ENCODE data around the gene ADIPOR2.

Gene ADIPOR2

GRCh38 chr12:1737652-1738286 lies 46.9 kb downstream of the ADIPOR2 start:
- DNase-seq: no peak

- no peak for DNase-seq
These were observed 47.6 kb downstream of the ADIPOR2 start for GRCh38 chr12:1738446-1738845.

DNA sequence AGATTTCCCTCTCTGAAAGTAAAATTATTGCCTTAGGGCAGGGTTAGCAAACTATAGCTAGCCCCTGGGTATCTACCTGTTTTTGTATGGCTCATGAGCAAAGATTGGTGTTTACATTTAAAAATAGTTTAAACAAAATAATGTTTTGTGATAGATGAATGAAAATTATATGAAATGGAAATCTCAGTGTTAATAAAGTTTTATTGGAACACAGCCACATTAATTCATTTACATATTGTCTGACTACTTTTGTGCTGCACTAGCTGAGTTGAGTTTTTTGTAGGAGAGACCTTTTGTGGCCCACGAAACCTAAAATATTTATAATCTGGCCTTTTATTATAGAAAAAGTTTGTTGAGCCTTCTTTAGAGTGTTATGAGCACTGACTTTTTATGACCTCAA lies 48.5 kb downstream of the ADIPOR2 start:
- no peak for DNase-seq

DNA sequence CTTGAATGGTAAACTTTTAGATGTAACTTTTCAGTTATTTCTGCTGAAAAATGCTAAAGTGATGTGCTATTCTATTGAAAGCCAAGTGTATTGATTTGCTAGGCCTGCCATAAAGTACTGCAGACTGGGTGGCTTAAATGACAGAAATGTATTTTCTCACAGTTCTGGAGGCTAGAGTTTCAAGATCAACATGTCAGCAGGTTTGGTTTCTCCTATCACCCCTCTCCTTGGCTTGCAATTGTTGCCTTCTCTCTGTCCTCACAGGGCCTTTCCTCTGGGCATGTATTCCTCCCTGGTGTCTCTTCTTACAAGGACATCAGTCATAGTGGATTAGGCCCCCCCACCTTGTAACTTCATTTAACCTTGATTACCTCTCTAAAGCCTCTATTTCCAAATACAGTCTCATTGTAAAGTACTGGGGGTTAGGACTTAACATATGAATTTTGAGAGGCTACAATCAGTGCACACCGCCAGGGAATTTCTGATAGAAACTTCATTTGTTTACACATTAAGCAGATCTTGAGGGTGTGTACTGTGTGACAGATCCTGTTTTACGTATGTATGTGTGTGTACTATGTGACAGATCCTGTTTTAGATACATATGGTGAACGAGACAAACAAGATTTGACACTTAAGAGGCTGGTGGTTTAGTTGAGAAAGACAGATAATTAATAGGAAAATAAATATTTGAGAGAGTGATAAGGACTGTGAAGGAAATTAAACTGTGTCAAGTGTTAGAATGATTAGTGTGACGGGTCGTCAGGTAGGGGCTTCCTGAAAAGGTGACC lies 49.5 kb downstream of the ADIPOR2 start:
- no peak for DNase-seq

DNA sequence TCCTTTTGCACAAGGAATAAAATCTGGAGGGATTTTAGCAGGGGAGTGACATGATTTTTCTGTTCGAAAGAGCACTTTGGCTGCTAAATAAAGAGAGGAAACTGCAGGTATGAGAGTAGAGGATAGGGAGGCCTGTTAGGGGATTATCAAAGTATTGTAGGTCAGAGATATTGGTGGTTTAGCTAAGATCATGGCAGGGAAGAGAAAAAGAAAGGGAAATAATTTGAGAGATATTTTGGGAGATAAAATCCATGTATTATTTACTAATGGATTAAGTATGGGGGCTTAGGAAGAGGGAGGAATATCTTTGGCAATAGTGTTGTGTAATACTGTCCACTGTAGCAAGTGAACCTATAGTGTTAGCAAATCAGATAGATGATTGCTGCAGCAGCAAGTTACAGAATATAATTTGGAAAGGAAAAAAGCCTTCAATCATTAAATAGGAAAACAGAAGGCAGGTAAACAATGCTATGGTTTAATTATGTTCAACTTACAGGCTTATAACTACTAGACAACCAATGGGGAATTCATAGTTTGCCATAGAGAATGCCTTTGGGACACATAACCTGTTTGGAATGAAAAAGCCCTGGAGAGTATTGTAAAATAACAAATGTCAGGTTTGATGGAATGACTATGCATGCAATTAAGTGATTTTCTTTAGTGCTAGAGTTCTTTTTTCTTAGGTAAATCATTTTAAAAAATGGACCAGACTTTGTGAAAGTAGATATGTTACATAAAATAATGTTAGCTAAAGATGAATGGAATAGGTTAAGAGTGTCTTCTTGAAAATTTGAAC lies 50.5 kb downstream of the ADIPOR2 start:
- DNase-seq: no peak

GRCh38 chr12:1744932-1745331 lies 54.1 kb downstream of the ADIPOR2 start:
- DNase-seq: no peak

- no peak for DNase-seq
These were observed 56.7 kb downstream of the ADIPOR2 start for GRCh38 chr12:1747609-1748008.

- no peak for DNase-seq
These were observed 58.1 kb downstream of the ADIPOR2 start for GRCh38 chr12:1749019-1749418.

DNA sequence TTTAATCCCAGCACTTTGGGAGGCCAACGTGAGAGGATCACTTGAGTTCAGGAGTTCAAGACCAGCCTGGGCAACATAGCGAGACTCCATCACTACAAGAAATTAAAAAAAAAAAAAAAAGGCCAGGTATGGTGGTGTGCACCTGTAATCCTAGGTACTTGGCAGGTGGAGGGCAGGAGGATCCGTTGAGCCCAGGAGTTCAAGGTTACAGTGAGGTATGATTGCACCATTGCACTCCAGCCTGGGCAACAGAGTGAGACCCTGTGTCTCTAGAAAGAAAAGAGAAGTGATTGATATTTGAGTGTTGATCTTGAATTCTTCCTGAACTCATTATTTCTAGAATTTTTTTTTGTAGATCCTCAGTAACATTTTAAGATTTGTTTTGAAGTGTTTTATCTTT lies 59.4 kb downstream of the ADIPOR2 start:
- no peak for DNase-seq

- DNase-seq: no peak
These were observed 67.5 kb downstream of the ADIPOR2 start for GRCh38 chr12:1758376-1758775.

DNA sequence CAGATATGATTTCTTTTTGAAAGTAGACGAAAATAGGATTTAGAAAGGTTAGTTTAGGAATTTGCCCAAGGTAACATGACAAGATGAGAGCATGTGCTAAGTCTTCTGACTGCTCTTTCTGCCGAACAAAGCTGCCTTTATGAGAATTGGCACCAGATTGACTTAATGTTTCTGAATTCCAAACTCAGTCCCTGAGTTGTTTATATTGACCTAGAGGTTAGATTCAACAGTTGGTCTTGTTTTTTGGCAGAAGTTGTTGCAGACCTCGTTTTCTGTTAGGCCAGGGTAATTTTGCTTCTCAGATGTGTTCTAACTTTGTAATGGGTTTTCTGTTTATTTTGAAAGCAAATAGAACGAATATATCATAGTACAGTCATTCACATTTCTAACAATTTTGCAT lies 68.0 kb downstream of the ADIPOR2 start:
- DNase-seq: no peak

DNA sequence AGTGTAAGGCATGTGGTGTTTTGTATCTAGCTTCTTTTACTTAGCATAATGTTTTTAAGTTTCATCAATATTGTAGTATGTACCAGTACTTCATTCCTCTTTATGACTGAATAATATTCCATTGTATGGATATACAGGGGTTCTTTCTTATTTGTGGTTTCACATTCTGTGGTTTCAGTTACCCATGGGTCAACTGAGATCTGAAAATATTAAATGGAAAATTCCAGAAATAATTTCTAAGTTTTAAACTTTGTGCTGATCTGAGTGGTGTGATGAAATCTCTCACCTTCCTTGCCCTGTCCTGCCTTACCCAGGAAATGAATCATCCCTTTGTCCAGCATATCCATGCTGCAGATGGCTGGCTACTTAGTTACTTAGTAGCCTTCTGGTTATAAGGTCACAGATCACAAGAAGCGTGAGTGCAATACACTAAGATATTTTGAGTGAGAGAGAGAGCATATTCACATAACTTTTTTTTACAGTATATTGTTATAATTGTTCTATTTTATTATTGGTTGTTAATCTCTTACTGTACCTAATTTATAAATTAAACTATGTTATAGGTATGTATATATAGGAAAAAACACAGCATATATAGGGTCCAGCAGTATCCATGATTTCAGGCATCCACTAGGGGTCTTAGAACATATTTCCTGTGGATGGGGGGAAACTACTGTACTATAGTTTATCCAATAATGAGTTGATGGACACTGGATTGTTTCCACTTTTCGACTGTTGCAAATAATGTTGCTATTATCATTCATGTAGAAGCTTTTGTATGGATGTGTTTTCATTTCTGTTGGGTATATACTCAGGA lies 69.9 kb downstream of the ADIPOR2 start:
- no peak for DNase-seq

GRCh38 chr12:1761857-1762256 lies 71.0 kb downstream of the ADIPOR2 start:
- DNase-seq: no peak

DNA sequence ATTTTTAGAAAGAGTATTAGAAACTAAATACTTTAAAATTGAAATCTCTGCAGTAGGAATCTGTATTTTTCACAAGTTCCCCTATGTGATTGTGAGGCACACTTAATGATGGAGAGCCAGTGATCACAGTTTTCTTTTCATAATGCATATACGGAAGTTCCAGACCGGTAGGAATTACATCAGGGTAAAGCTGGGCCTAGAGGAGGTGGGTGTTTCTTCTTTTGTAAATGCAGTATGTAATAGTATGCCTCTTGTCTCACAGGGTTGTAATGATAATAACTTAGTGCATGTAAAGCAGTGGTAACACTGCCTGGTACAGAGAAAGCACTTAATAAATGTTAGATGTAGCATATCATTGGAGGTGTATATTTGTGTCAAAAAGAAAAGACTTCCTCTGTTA lies 72.3 kb downstream of the ADIPOR2 start:
- DNase-seq: no peak

DNA sequence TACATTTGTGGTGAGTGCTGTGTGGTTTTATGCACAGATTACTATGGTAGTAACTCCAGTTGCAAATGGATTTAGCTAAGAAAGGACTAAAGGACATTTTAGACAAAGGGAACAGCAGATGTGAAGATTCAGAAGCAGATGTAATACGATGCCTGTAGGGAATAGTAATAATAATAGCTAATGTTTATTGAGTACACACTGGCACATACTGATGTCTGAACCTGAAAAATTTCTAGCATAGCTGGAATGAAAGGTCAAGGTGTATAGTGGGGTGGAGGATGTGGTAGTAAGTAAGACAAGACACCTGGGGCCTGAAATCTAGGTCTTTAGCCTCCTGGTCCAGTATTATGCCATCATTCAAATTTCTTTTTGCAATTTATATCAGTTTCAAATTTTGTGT lies 75.2 kb downstream of the ADIPOR2 start:
- DNase-seq: peak in 1 of 2 experiments; percentile 41

DNA sequence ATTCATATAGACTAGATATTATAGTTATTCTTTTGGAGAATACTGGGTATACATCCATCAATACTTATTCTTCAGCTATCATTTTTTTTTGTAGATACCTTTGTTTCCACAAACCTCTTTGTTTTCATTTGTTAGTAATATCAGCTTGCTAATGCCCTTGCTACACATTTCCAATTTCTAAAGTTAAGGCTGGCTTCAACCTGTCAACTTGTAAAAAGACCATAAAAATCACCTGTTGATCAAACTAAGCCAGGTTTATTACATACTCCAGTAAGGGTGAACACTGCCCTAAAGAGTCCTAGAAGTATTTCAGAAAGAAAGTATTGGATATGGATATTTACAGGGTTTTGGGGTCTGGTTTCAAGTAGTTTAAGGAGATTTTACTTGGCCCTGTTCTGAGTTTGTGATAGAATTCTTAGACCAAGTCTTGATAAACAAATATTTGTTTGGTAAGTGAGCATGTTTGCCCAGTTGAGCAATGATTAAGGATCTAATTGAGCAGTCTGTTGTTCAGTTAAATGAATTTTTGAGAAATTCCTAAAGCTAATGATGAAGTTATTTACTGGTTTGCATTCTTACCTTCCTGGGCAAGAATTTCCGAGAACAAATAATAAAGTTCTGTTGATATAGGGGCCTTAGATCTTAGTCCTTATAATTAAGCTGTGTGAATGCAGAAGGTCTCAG lies 76.7 kb downstream of the ADIPOR2 start:
- DNase-seq: no peak

DNA sequence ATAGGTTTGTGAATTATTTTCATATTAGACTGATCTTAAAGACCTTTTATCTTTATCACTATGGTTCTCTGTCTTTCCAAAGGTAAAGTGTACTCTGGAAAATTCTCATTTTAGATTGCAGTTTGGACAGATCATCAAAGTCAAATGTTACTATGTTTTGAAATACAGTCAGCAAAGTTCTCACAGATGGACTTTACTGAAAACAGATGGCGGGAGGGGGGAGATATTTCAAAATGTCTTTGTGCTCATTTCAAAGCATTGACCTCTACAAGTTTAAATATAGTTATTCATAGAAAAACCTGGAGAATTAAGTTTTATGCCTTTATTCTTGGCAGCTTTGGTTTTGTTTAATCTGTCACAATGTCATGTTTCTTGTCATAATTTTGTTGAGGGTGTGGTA lies 77.7 kb downstream of the ADIPOR2 start:
- peak; percentile 29 to 48 for DNase-seq

GRCh38 chr12:1769809-1770494 lies 79.1 kb downstream of the ADIPOR2 start:
- DNase-seq: no peak

DNA sequence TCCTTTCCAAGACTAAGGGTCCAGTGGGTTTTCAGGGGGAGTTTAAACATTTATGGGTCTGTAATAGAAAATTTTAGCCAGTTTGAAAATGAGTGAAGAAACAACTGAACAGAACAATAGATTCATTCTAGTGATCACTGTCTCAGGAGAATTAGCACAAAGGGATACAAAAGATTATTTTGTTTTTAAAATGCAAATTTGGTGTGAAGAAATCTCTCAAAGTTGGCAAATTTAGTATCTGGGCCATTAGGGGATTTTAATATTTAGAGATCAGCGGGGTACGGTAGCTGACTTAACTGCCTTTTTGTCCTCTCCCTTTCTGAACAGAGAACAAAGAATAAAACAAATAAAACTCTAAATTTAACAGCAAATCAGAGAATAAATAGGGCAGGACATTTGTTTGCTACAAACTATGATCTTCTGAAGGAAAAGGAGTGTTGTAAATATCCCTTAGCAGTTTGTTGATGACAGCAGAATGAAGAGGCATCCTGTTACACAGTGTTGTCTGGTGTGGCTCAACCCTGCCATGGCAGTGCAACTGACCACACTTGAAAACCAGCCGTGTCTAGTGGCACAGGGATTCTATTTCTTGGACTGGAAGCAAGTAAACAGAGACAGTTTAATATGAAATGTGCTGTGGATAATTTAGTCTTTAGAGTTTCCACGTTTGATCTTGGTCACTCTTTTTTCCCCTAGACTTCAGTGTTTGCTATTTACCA lies 83.2 kb downstream of the ADIPOR2 start:
- DNase-seq: no peak

GRCh38 chr12:1776170-1776921 lies 85.5 kb downstream of the ADIPOR2 start:
- DNase-seq: peak in 1 of 2 experiments; percentile 45

Measured in NCI-H524 (cell line).